DMS79 (cell line): ENCODE measurements around the gene STXBP4.

Experiments
- DNase-seq: peaks from one replicate; lab custom pipeline; 2025; lab: John Stamatoyannopoulos, UW

Gene STXBP4

GRCh38 chr17:54971147-54971546 is 2.6 kb downstream of the STXBP4 start:
- DNase-seq: no peak

- no peak for DNase-seq
Measured at GRCh38 chr17:54971901-54972300, 3.3 kb downstream of the STXBP4 start.

GRCh38 chr17:54972406-54973138 is 4.0 kb downstream of the STXBP4 start:
- no peak for DNase-seq

- no peak for DNase-seq
Measured at GRCh38 chr17:54974759-54975158, 6.2 kb downstream of the STXBP4 start.

GRCh38 chr17:54976316-54976715 is 7.8 kb downstream of the STXBP4 start:
- DNase-seq: no peak

- no peak for DNase-seq
Measured at GRCh38 chr17:54977744-54978143, 9.2 kb downstream of the STXBP4 start.

- DNase-seq: no peak
Measured at GRCh38 chr17:54979657-54980056, 11.1 kb downstream of the STXBP4 start.

- DNase-seq: no peak
Measured at GRCh38 chr17:54980375-54980774, 11.8 kb downstream of the STXBP4 start.

GRCh38 chr17:54982399-54982798 is 13.8 kb downstream of the STXBP4 start:
- DNase-seq: no peak

- DNase-seq: no peak
Measured at GRCh38 chr17:54983260-54983659, 14.7 kb downstream of the STXBP4 start.

- DNase-seq: no peak
Measured at GRCh38 chr17:54985476-54985875, 16.9 kb downstream of the STXBP4 start.

- no peak for DNase-seq
Measured at GRCh38 chr17:54990118-54990517, 21.6 kb downstream of the STXBP4 start.

- DNase-seq: no peak
Measured at GRCh38 chr17:54991567-54991966, 23.0 kb downstream of the STXBP4 start.

GRCh38 chr17:54992797-54993639 is 24.5 kb downstream of the STXBP4 start:
- no peak for DNase-seq

- no peak for DNase-seq
Measured at GRCh38 chr17:54996441-54996840, 27.9 kb downstream of the STXBP4 start.

- no peak for DNase-seq
Measured at GRCh38 chr17:55002458-55002857, 33.9 kb downstream of the STXBP4 start.

GRCh38 chr17:55004484-55004883 is 35.9 kb downstream of the STXBP4 start:
- no peak for DNase-seq

- no peak for DNase-seq
Measured at GRCh38 chr17:55005520-55005919, 37.0 kb downstream of the STXBP4 start.

GRCh38 chr17:55023626-55024025 is 55.1 kb downstream of the STXBP4 start:
- DNase-seq: no peak

GRCh38 chr17:55037828-55038227 is 69.3 kb downstream of the STXBP4 start:
- no peak for DNase-seq

GRCh38 chr17:55038291-55038690 is 69.7 kb downstream of the STXBP4 start:
- no peak for DNase-seq

GRCh38 chr17:55040611-55041010 is 72.0 kb downstream of the STXBP4 start:
- DNase-seq: no peak

GRCh38 chr17:55053855-55054254 is 85.3 kb downstream of the STXBP4 start:
- no peak for DNase-seq
